Neural crest cell (in vitro differentiated cells): ENCODE data around the gene SLC22A1. TPM values are rescaled to one million over a fixed set of nuclear protein-coding genes. Genes with fewer than 3 reads are reported as not detected.

Experiments used
- DNase-seq: peaks from one replicate; pipeline ENCODE4 v3.0.0; 2021; ENCODE audit warnings: low read depth, mixed read lengths, low spot score
- H3K27ac Mint-ChIP-seq: one replicate; pipeline ENCODE4 v1.8.0; 2021; ENCODE audit warnings: mild to moderate bottlenecking, mixed read lengths; ENCODE audit not compliant: unreplicated experiment
- H3K27me3 Mint-ChIP-seq: 2 replicates; pipeline ENCODE4 v1.8.0; 2021; ENCODE audit warnings: low read depth, mild to moderate bottlenecking, mixed read lengths
- H3K36me3 Mint-ChIP-seq: 2 replicates; pipeline ENCODE4 v1.8.0; 2021; ENCODE audit warnings: low read depth, mild to moderate bottlenecking, mixed read lengths
- H3K4me1 Mint-ChIP-seq: 2 replicates; pipeline ENCODE4 v1.8.0; 2021; ENCODE audit warnings: mixed read lengths
- H3K4me3 Mint-ChIP-seq: one replicate; pipeline ENCODE4 v1.8.0; 2021; ENCODE audit warnings: mild to moderate bottlenecking, mixed read lengths
- H3K9me3 Mint-ChIP-seq: 2 replicates; pipeline ENCODE4 v1.8.0; 2021; ENCODE audit warnings: mixed read lengths
- total RNA-seq: library from RNA; stranded (reverse); gene quantifications from 2 replicates; pipeline ENCODE4 v1.2.1, GENCODE V29; 2021
- TF ChIP-seq, protein P1 (sequence below): fragments of 200-600 bp; sonication (generic); conservative IDR thresholded peaks from 2 replicates; pipeline ENCODE4 v1.5.0; 2021; ENCODE audit warnings: antibody characterized with exemption, mild to moderate bottlenecking

SLC22A1 gene
- total RNA-seq, 1 donor from 2014 or later, result 2.1 TPM

DNA sequence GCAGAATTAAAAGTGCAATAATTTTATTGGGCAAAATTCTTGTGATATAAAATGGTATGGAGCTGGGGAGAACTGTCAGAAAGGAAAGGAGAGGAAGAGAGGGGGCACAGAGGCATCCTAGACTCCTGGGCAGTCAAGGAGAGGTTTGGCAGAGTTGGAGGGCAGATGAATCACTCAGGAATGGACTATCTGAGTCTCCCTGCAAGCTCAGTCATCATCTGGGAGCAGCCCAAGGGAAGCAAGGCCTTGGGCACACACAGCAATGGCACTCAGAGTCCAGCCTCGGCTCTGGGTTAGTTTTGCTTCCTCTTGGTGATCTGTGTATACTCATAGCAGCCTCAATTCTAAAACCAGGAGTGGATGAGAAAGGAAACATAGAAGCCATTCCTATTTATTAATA is 67.2 kb downstream of the SLC22A1 start:
- Mint-ChIP-seq H3K27me3 (no peaks in the 10 kb centered on the region), H3K27ac (no peak overlapping the region), H3K4me1 (no peaks in the 10 kb centered on the region), H3K36me3 (peaks cover 8% of the 10 kb centered on the region), H3K9me3 (peaks cover 7% of the 10 kb centered on the region), H3K4me3 (no peak overlapping the region)
- TF ChIP-seq, protein P1, sequence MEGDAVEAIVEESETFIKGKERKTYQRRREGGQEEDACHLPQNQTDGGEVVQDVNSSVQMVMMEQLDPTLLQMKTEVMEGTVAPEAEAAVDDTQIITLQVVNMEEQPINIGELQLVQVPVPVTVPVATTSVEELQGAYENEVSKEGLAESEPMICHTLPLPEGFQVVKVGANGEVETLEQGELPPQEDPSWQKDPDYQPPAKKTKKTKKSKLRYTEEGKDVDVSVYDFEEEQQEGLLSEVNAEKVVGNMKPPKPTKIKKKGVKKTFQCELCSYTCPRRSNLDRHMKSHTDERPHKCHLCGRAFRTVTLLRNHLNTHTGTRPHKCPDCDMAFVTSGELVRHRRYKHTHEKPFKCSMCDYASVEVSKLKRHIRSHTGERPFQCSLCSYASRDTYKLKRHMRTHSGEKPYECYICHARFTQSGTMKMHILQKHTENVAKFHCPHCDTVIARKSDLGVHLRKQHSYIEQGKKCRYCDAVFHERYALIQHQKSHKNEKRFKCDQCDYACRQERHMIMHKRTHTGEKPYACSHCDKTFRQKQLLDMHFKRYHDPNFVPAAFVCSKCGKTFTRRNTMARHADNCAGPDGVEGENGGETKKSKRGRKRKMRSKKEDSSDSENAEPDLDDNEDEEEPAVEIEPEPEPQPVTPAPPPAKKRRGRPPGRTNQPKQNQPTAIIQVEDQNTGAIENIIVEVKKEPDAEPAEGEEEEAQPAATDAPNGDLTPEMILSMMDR, result no peak
- DNase-seq, result no peak

DNA sequence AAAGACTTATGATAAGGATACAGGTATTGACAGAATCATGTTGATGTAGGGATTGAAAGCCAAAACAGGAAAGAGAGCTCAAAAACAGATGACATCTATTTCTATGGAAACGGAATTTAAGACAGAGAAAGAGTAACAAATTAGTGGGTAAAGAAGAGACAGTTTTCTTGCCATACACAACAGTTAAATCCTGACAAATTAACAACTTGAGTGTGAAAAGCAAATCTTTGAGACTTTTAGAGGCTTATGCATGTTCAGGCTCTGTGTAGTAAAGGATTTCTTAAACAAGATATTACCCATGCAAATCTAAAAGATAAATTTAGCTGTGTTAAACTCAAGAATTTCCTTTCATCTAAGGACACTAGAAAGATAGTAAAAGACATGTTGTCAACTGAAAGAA is 68.5 kb downstream of the SLC22A1 start:
- TF ChIP-seq, protein P1, result no peak
- DNase-seq, result no peak
- Mint-ChIP-seq H3K9me3 (peaks cover 11% of the 10 kb centered on the region), H3K4me1 (no peaks in the 10 kb centered on the region), H3K36me3 (peaks cover 13% of the 10 kb centered on the region), H3K4me3 (no peak overlapping the region), H3K27me3 (no peaks in the 10 kb centered on the region), H3K27ac (no peak overlapping the region)

DNA sequence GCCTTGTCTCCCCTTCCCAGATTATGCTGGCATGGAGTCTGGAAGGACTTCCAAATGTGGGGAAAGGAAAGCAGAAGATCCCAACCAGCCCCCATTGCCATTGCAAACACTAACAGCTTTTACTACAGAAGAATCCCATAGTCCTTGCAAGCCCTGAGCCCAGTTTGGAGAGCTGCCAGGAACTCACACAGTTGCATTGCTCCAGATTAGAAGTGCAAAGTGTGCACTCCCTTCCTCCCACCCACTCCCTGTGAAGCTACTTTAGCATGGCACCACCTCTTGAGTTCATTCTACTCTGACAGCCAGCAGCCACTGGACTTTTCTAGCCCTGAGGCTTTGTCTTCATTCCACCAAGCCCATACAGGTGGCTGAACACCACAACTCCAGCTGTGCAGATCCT is 69.4 kb downstream of the SLC22A1 start:
- TF ChIP-seq, protein P1, result no peak
- no peak for DNase-seq
- H3K4me3 Mint-ChIP-seq, result no peak overlapping the region
- peaks cover 11% of the 10 kb centered on the region for H3K9me3 Mint-ChIP-seq
- no peaks in the 10 kb centered on the region for H3K27me3 Mint-ChIP-seq
- peaks cover 13% of the 10 kb centered on the region for H3K36me3 Mint-ChIP-seq
- H3K27ac Mint-ChIP-seq, result no peak overlapping the region
- H3K4me1 Mint-ChIP-seq, result no peaks in the 10 kb centered on the region

DNA sequence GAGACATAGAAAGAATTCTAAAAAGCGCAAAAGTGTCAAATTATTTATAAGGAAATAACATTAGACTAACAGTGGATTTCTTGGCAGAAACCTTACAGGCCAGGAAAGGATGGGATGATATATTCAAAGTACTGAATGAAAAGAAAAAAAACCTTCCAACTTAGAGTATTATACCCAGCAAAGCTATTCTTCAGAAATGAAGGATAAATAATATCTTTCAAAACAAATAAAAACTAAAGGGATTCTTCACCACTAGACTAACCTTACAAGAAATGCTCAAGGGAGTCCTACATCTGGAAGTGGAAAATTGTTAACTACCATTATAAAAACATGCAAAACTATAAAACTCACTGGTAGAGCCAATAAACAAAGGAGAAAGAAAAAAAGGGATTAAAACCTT is 71.2 kb downstream of the SLC22A1 start:
- H3K4me1 Mint-ChIP-seq, result no peaks in the 10 kb centered on the region
- TF ChIP-seq, protein P1, result no peak
- no peaks in the 10 kb centered on the region for H3K27me3 Mint-ChIP-seq
- H3K4me3 Mint-ChIP-seq, result no peak overlapping the region
- no peak overlapping the region for H3K27ac Mint-ChIP-seq
- peaks cover 15% of the 10 kb centered on the region for H3K9me3 Mint-ChIP-seq
- DNase-seq, result no peak
- peaks cover 13% of the 10 kb centered on the region for H3K36me3 Mint-ChIP-seq

DNA sequence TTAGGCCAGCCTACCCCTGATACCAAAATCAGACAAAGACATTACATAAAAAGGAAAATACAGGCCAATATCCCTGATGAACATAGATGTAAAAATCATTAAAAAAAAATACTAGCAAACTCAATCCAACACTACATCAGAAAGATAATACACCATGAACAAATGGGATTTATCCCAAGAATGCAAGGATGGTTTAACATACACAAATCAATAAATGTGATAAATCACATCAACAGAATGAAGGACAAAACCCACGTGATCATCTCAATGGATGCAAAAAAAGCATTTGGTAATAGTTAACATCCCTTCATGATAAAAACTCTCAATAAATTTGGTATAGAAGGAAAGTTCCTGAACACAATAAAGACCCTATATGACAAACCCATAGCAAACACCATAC is 73.2 kb downstream of the SLC22A1 start:
- H3K36me3 Mint-ChIP-seq, result peaks cover 13% of the 10 kb centered on the region
- peaks cover 7% of the 10 kb centered on the region for H3K4me1 Mint-ChIP-seq
- H3K27me3 Mint-ChIP-seq, result no peaks in the 10 kb centered on the region
- no peak overlapping the region for H3K27ac Mint-ChIP-seq
- TF ChIP-seq, protein P1, result no peak
- peaks cover 15% of the 10 kb centered on the region for H3K9me3 Mint-ChIP-seq
- H3K4me3 Mint-ChIP-seq, result no peak overlapping the region
- DNase-seq, result no peak

DNA sequence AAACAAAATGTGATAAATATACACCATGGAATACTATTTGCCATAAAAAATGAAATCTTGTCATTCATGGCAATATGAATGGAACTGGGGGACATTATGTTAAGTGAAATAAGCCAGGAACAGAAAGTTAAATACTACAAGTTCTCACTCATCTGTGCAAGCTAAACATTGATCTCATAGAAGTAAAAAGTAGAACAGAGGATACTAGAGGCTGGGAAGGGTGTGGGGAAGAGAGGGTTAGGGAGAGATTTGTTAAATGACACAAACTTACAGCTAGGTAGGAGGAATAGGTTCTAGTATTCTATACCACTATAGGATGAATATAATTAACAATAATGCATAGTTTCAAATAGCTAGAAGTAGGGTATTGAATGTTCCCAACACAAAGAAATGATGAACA is 76.0 kb downstream of the SLC22A1 start:
- TF ChIP-seq, protein P1, result no peak
- no peaks in the 10 kb centered on the region for H3K27me3 Mint-ChIP-seq
- no peak overlapping the region for H3K27ac Mint-ChIP-seq
- no peak for DNase-seq
- H3K4me3 Mint-ChIP-seq, result no peak overlapping the region
- peaks cover 7% of the 10 kb centered on the region for H3K4me1 Mint-ChIP-seq
- peaks cover 11% of the 10 kb centered on the region for H3K9me3 Mint-ChIP-seq
- H3K36me3 Mint-ChIP-seq, result peaks cover 8% of the 10 kb centered on the region
